HEK293 (cell line): ENCODE data around the gene TXN2.
A peak's percentile ranks its signal among the peaks of the same experiment; 100 is the strongest.

Experiments used
- CTCF ChIA-PET: fragments of 350-600 bp; formaldehyde crosslinking; extraction: SDS; loops from one replicate; lab custom pipeline; 2021; ENCODE audit warnings: antibody characterized with exemption; lab: Yijun Ruan, JAX
- POLR2A ChIA-PET: fragments of 300-600 bp; formaldehyde crosslinking; extraction: SDS; loops from one replicate; lab custom pipeline; 2020; ENCODE audit warnings: antibody characterized with exemption, inconsistent platforms; lab: Yijun Ruan, JAX
- H3K27ac ChIP-seq: fragments of 200-500 bp; sonication (Bioruptor generic); 2 replicates; pipeline ENCODE4 v1.5.1; 2014; ENCODE audit warnings: low read depth, low read length, control low read depth, inconsistent platforms; ENCODE audit errors: extremely low read depth
- H3K36me3 ChIP-seq, 2 experiments: fragments of 200-500 bp in 1 of 2; sonication (Bioruptor generic) in 1 of 2; 1 replicate in 1 of 2; 2 replicates in 1 of 2; pipeline ENCODE4 v1.5.1; 2014 to 2017; ENCODE audit warnings: inconsistent platforms in 2 of 2, low read length in 2 of 2; ENCODE audit not compliant: control insufficient read depth in 2 of 2, insufficient read depth in 1 of 2
- H3K4me1 ChIP-seq: fragments of 200-500 bp; sonication (Bioruptor generic); 2 replicates; pipeline ENCODE4 v1.5.1; 2014; ENCODE audit warnings: mild to moderate bottlenecking, low read length, inconsistent platforms; ENCODE audit not compliant: control insufficient read depth, insufficient read depth
- H3K4me3 ChIP-seq: 2 replicates; pipeline ENCODE4 v1.5.1; 2011; ENCODE audit warnings: low read depth, mild to moderate bottlenecking, control low read depth, low read length, moderate library complexity
- H3K9me3 ChIP-seq: fragments of 200-500 bp; sonication (Bioruptor generic); 2 replicates; pipeline ENCODE4 v1.5.1; 2014; ENCODE audit warnings: low read depth, low read length, inconsistent platforms; ENCODE audit not compliant: control insufficient read depth, insufficient read depth
- GLI2 ChIP-seq: fragments of 450-650 bp; formaldehyde crosslinking; IDR thresholded peaks from 2 replicates; pipeline ENCODE4; 2017; ENCODE audit warnings: missing biosample characterization, missing genetic modification characterization, low read depth, borderline replicate concordance
- WT1 ChIP-seq: fragments of 450-650 bp; formaldehyde crosslinking; IDR thresholded peaks from 2 replicates; pipeline ENCODE4 v1.5.1; 2016; ENCODE audit warnings: missing biosample characterization, missing genetic modification characterization
- ZFP69B ChIP-seq: fragments of 450-650 bp; formaldehyde crosslinking; IDR thresholded peaks from 2 replicates; pipeline ENCODE4 v1.5.1; 2016; ENCODE audit warnings: missing biosample characterization, missing genetic modification characterization
- ZNF214 ChIP-seq: fragments of 450-650 bp; formaldehyde crosslinking; IDR thresholded peaks from 2 replicates; pipeline ENCODE4 v1.5.1; 2017; ENCODE audit warnings: missing biosample characterization, mild to moderate bottlenecking, missing genetic modification characterization, borderline replicate concordance
- ZNF404 ChIP-seq: fragments of 450-650 bp; formaldehyde crosslinking; IDR thresholded peaks from 2 replicates; pipeline ENCODE4 v1.5.1; 2017; ENCODE audit warnings: missing biosample characterization, missing genetic modification characterization
- ZNF510 ChIP-seq: fragments of 450-650 bp; formaldehyde crosslinking; IDR thresholded peaks from 2 replicates; pipeline ENCODE4 v1.5.1; 2018; ENCODE audit warnings: mild to moderate bottlenecking, missing genetic modification characterization, missing biosample characterization; ENCODE audit not compliant: insufficient replicate concordance
- ZNF571 ChIP-seq: fragments of 450-650 bp; formaldehyde crosslinking; IDR thresholded peaks from 2 replicates; pipeline ENCODE4 v1.5.0; 2017; ENCODE audit warnings: missing biosample characterization, missing genetic modification characterization
- ZNF777 ChIP-seq: fragments of 450-650 bp; formaldehyde crosslinking; IDR thresholded peaks from 2 replicates; pipeline ENCODE4 v1.5.1; 2017; ENCODE audit warnings: missing biosample characterization, missing genetic modification characterization, borderline replicate concordance
- ZNF830 ChIP-seq: fragments of 450-650 bp; IDR thresholded peaks from 2 replicates; pipeline ENCODE4 v1.5.0; 2018; ENCODE audit warnings: missing biosample characterization, missing genetic modification characterization, low read depth, mild to moderate bottlenecking, moderate library complexity
- ZNF837 ChIP-seq: fragments of 450-650 bp; formaldehyde crosslinking; IDR thresholded peaks from 2 replicates; pipeline ENCODE4 v1.5.1; 2016; ENCODE audit warnings: missing biosample characterization, missing genetic modification characterization
- TF ChIP-seq, protein P1 (sequence below): fragments of 450-650 bp; formaldehyde crosslinking; IDR thresholded peaks from 2 replicates; pipeline ENCODE4 v1.5.1; 2016; ENCODE audit warnings: missing biosample characterization, missing genetic modification characterization
- TF ChIP-seq, protein P2 (sequence below): fragments of 450-650 bp; formaldehyde crosslinking; IDR thresholded peaks from 2 replicates; pipeline ENCODE4 v1.5.1; 2017; ENCODE audit warnings: missing biosample characterization, missing genetic modification characterization
- TF ChIP-seq, protein P3 (sequence below): fragments of 450-650 bp; formaldehyde crosslinking; IDR thresholded peaks from 2 replicates; pipeline ENCODE4 v1.5.1; 2016; ENCODE audit warnings: missing biosample characterization, missing genetic modification characterization, borderline replicate concordance
- TF ChIP-seq, protein P4 (sequence below): fragments of 450-650 bp; formaldehyde crosslinking; IDR thresholded peaks from 2 replicates; pipeline ENCODE4 v1.5.1; 2016; ENCODE audit warnings: missing biosample characterization, missing genetic modification characterization
- TF ChIP-seq, protein P5 (sequence below): fragments of 450-650 bp; formaldehyde crosslinking; IDR thresholded peaks from 2 replicates; pipeline ENCODE4 v1.5.1; 2016; ENCODE audit warnings: missing biosample characterization, missing genetic modification characterization
- TF ChIP-seq, protein P6 (sequence below): fragments of 450-650 bp; formaldehyde crosslinking; conservative IDR thresholded peaks from 2 replicates; pipeline ENCODE4 v1.5.1; 2016; ENCODE audit warnings: low read depth, missing biosample characterization, missing genetic modification characterization

Gene TXN2

DNA sequence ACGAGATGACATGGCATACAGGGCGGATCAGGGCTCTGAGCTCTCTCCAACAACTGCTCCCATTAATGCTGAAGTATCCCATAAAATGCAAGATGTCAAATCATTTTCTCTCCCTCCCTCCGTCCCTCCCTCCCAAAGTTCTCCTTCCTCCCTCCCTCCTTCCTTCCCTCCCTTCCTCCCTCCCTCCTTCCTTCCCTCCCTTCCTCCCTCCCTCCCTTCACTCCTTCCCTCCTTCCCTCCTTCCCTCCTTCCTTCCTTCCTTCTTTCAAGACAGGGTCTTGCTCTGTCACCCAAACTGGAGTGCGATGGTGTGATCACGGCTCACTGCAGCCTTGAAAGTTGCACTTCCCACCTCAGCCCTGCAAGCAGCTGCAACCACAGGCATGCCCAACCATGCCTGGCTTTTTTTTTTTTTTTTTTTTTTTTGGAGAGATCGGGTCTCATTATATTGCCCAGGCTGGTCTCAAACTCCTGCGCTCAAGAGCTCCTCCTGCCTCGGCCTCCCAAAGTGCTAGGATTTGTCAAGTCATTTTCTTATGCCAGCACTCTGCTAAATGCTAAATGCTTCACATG, 38.2 kb downstream of the TXN2 start:
- CTCF ChIA-PET, result interaction anchor here (1.1 kb wide), 1 partner anchor 141 kb away, joined by 3 read pairs; no protein-coding TSS in a partner anchor
- no peak overlapping the region for H3K4me3 ChIP-seq
- H3K36me3 ChIP-seq, result no peaks in the 10 kb centered on the region
- no peak overlapping the region for H3K27ac ChIP-seq
- no peaks in the 10 kb centered on the region for H3K4me1 ChIP-seq
- POLR2A ChIA-PET, result interaction anchor here (1.0 to 1.1 kb wide), 2 partner anchors 8 to 55 kb away, joined by 3 to 4 read pairs; partner anchors contain the start of gene MYH9
- no peaks in the 10 kb centered on the region for H3K9me3 ChIP-seq
- TF ChIP-seq, protein P1, sequence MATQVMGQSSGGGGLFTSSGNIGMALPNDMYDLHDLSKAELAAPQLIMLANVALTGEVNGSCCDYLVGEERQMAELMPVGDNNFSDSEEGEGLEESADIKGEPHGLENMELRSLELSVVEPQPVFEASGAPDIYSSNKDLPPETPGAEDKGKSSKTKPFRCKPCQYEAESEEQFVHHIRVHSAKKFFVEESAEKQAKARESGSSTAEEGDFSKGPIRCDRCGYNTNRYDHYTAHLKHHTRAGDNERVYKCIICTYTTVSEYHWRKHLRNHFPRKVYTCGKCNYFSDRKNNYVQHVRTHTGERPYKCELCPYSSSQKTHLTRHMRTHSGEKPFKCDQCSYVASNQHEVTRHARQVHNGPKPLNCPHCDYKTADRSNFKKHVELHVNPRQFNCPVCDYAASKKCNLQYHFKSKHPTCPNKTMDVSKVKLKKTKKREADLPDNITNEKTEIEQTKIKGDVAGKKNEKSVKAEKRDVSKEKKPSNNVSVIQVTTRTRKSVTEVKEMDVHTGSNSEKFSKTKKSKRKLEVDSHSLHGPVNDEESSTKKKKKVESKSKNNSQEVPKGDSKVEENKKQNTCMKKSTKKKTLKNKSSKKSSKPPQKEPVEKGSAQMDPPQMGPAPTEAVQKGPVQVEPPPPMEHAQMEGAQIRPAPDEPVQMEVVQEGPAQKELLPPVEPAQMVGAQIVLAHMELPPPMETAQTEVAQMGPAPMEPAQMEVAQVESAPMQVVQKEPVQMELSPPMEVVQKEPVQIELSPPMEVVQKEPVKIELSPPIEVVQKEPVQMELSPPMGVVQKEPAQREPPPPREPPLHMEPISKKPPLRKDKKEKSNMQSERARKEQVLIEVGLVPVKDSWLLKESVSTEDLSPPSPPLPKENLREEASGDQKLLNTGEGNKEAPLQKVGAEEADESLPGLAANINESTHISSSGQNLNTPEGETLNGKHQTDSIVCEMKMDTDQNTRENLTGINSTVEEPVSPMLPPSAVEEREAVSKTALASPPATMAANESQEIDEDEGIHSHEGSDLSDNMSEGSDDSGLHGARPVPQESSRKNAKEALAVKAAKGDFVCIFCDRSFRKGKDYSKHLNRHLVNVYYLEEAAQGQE, result no peak
- TF ChIP-seq GLI2 (tag by site-specific recombination) (no peak), ZNF571 (no peak), ZNF777 (tag by site-specific recombination) (no peak), ZFP69B (tag by site-specific recombination) (no peak), ZNF510 (tag by site-specific recombination) (no peak), ZNF837 (no peak), ZNF404 (tag by site-specific recombination) (no peak), ZNF214 (no peak), WT1 (tag by site-specific recombination) (peak; percentile 62; the same call in 1 of the 2 replicates), ZNF830 (no peak)
- TF ChIP-seq, protein P2, sequence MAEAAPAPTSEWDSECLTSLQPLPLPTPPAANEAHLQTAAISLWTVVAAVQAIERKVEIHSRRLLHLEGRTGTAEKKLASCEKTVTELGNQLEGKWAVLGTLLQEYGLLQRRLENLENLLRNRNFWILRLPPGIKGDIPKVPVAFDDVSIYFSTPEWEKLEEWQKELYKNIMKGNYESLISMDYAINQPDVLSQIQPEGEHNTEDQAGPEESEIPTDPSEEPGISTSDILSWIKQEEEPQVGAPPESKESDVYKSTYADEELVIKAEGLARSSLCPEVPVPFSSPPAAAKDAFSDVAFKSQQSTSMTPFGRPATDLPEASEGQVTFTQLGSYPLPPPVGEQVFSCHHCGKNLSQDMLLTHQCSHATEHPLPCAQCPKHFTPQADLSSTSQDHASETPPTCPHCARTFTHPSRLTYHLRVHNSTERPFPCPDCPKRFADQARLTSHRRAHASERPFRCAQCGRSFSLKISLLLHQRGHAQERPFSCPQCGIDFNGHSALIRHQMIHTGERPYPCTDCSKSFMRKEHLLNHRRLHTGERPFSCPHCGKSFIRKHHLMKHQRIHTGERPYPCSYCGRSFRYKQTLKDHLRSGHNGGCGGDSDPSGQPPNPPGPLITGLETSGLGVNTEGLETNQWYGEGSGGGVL (tag by site-specific recombination), result peak; percentile 66
- TF ChIP-seq, protein P3, sequence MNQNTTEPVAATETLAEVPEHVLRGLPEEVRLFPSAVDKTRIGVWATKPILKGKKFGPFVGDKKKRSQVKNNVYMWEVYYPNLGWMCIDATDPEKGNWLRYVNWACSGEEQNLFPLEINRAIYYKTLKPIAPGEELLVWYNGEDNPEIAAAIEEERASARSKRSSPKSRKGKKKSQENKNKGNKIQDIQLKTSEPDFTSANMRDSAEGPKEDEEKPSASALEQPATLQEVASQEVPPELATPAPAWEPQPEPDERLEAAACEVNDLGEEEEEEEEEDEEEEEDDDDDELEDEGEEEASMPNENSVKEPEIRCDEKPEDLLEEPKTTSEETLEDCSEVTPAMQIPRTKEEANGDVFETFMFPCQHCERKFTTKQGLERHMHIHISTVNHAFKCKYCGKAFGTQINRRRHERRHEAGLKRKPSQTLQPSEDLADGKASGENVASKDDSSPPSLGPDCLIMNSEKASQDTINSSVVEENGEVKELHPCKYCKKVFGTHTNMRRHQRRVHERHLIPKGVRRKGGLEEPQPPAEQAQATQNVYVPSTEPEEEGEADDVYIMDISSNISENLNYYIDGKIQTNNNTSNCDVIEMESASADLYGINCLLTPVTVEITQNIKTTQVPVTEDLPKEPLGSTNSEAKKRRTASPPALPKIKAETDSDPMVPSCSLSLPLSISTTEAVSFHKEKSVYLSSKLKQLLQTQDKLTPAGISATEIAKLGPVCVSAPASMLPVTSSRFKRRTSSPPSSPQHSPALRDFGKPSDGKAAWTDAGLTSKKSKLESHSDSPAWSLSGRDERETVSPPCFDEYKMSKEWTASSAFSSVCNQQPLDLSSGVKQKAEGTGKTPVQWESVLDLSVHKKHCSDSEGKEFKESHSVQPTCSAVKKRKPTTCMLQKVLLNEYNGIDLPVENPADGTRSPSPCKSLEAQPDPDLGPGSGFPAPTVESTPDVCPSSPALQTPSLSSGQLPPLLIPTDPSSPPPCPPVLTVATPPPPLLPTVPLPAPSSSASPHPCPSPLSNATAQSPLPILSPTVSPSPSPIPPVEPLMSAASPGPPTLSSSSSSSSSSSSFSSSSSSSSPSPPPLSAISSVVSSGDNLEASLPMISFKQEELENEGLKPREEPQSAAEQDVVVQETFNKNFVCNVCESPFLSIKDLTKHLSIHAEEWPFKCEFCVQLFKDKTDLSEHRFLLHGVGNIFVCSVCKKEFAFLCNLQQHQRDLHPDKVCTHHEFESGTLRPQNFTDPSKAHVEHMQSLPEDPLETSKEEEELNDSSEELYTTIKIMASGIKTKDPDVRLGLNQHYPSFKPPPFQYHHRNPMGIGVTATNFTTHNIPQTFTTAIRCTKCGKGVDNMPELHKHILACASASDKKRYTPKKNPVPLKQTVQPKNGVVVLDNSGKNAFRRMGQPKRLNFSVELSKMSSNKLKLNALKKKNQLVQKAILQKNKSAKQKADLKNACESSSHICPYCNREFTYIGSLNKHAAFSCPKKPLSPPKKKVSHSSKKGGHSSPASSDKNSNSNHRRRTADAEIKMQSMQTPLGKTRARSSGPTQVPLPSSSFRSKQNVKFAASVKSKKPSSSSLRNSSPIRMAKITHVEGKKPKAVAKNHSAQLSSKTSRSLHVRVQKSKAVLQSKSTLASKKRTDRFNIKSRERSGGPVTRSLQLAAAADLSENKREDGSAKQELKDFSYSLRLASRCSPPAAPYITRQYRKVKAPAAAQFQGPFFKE, result no peak
- TF ChIP-seq, protein P4, sequence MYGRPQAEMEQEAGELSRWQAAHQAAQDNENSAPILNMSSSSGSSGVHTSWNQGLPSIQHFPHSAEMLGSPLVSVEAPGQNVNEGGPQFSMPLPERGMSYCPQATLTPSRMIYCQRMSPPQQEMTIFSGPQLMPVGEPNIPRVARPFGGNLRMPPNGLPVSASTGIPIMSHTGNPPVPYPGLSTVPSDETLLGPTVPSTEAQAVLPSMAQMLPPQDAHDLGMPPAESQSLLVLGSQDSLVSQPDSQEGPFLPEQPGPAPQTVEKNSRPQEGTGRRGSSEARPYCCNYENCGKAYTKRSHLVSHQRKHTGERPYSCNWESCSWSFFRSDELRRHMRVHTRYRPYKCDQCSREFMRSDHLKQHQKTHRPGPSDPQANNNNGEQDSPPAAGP (tag by site-specific recombination), result 0 out of 2 replicates have a peak, but pooled peaks have one; percentile 23
- TF ChIP-seq, protein P5, sequence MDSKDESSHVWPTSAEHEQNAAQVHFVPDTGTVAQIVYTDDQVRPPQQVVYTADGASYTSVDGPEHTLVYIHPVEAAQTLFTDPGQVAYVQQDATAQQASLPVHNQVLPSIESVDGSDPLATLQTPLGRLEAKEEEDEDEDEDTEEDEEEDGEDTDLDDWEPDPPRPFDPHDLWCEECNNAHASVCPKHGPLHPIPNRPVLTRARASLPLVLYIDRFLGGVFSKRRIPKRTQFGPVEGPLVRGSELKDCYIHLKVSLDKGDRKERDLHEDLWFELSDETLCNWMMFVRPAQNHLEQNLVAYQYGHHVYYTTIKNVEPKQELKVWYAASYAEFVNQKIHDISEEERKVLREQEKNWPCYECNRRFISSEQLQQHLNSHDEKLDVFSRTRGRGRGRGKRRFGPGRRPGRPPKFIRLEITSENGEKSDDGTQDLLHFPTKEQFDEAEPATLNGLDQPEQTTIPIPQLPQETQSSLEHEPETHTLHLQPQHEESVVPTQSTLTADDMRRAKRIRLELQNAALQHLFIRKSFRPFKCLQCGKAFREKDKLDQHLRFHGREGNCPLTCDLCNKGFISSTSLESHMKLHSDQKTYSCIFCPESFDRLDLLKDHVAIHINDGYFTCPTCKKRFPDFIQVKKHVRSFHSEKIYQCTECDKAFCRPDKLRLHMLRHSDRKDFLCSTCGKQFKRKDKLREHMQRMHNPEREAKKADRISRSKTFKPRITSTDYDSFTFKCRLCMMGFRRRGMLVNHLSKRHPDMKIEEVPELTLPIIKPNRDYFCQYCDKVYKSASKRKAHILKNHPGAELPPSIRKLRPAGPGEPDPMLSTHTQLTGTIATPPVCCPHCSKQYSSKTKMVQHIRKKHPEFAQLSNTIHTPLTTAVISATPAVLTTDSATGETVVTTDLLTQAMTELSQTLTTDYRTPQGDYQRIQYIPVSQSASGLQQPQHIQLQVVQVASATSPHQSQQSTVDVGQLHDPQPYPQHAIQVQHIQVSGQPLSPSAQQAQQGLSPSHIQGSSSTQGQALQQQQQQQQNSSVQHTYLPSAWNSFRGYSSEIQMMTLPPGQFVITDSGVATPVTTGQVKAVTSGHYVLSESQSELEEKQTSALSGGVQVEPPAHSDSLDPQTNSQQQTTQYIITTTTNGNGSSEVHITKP (tag by site-specific recombination), result no peak
- TF ChIP-seq, protein P6, sequence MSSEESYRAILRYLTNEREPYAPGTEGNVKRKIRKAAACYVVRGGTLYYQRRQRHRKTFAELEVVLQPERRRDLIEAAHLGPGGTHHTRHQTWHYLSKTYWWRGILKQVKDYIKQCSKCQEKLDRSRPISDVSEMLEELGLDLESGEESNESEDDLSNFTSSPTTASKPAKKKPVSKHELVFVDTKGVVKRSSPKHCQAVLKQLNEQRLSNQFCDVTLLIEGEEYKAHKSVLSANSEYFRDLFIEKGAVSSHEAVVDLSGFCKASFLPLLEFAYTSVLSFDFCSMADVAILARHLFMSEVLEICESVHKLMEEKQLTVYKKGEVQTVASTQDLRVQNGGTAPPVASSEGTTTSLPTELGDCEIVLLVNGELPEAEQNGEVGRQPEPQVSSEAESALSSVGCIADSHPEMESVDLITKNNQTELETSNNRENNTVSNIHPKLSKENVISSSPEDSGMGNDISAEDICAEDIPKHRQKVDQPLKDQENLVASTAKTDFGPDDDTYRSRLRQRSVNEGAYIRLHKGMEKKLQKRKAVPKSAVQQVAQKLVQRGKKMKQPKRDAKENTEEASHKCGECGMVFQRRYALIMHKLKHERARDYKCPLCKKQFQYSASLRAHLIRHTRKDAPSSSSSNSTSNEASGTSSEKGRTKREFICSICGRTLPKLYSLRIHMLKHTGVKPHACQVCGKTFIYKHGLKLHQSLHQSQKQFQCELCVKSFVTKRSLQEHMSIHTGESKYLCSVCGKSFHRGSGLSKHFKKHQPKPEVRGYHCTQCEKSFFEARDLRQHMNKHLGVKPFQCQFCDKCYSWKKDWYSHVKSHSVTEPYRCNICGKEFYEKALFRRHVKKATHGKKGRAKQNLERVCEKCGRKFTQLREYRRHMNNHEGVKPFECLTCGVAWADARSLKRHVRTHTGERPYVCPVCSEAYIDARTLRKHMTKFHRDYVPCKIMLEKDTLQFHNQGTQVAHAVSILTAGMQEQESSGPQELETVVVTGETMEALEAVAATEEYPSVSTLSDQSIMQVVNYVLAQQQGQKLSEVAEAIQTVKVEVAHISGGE (tag by site-specific recombination), result no peak
